Lung (tissue), 12 donors: ENCODE results near the gene WDR82. TPM values are rescaled to one million over a fixed set of nuclear protein-coding genes. Genes with fewer than 3 reads are reported as not detected.

Source experiments
- ATAC-seq: fragments of 200-7000 bp; cut with Tn5 transposase; one replicate; pipeline ENCODE4 v1.9.1; 2020; ENCODE audit warnings: moderate number of reproducible peaks; ENCODE audit not compliant: insufficient read depth, low FRiP score
- DNase-seq, 3 donors: peaks; one replicate each; pipeline ENCODE4 v3.0.0-alpha.2; 2013 to 2017
- H3K27ac ChIP-seq, 2 donors: one replicate each; pipeline ENCODE4 v1.5.1; 2013; ENCODE audit warnings: mild to moderate bottlenecking in 2 of 2, moderate library complexity in 2 of 2, control low read depth in 1 of 2, inconsistent platforms in 1 of 2, low read depth in 1 of 2, low read length in 1 of 2
- H3K27me3 ChIP-seq, 3 donors: one replicate each; pipeline ENCODE4 v1.5.1; 2013; ENCODE audit warnings: low read length in 2 of 3; ENCODE audit not compliant: control insufficient read depth in 3 of 3, insufficient read depth in 3 of 3
- H3K36me3 ChIP-seq, 4 donors: one replicate each; pipeline ENCODE4 v1.5.1; 2013; ENCODE audit warnings: low read length in 4 of 4, mild to moderate bottlenecking in 1 of 4, moderate library complexity in 1 of 4; ENCODE audit not compliant: control insufficient read depth in 4 of 4, insufficient read depth in 4 of 4
- H3K4me1 ChIP-seq, 5 donors: one replicate each; pipeline ENCODE4 v1.5.1; 2013; ENCODE audit warnings: low read length in 5 of 5, mild to moderate bottlenecking in 2 of 5, moderate library complexity in 1 of 5; ENCODE audit not compliant: control insufficient read depth in 5 of 5, insufficient read depth in 5 of 5
- H3K4me3 ChIP-seq: one replicate; pipeline ENCODE4 v1.5.1; 2013; ENCODE audit warnings: mild to moderate bottlenecking, control low read depth, moderate library complexity
- H3K9ac ChIP-seq, 2 donors: one replicate each; pipeline ENCODE4 v1.5.1; 2013; ENCODE audit warnings: low read length in 2 of 2, control low read depth in 1 of 2; ENCODE audit not compliant: insufficient read depth in 1 of 2
- H3K9me3 ChIP-seq, 4 donors: one replicate each; pipeline ENCODE4 v1.5.1; 2013; ENCODE audit warnings: low read length in 3 of 4, mild to moderate bottlenecking in 1 of 4, moderate library complexity in 1 of 4; ENCODE audit not compliant: control insufficient read depth in 4 of 4, insufficient read depth in 3 of 4
- WGBS, 2 donors: extraction: QIAGEN DNeasy Blood & Tissue Kit; methylation state at CpG; one replicate each; pipeline ENCODE4 v1.1.7; 2013; 5-methylcytosine and 5-hydroxymethylcytosine counted together
- polyA plus RNA-seq, 2 donors: library from polyadenylated mRNA; stranded (reverse); fragments of 200-250 nt; gene quantifications; one replicate each; pipeline ENCODE4 v1.2.1, GENCODE V29; 2013
- total RNA-seq, 2 donors: library from RNA; depleted of rRNA in 1 of 2; stranded (reverse); fragments of >200 nt in 1 of 2; gene quantifications; one replicate each; pipeline ENCODE4 v1.2.1, GENCODE V29; 2014 to 2021
- TF ChIP-seq, protein P1 (sequence below): IDR thresholded peaks from 2 replicates; pipeline ENCODE4 v1.5.1; 2012; ENCODE audit warnings: mild to moderate bottlenecking; ENCODE audit errors: control extremely low read depth, extremely low read depth
- donor health status: control.
- donor health status: control.
- donor health status: Bipolar disorder and iron deficiency.
- donor health status: healthy.
- donor health status: DM: yes; HTN: yes; CAD: no.

Gene WDR82
- total and polyA plus RNA-seq, 4 donors = 19.4 to 72.8 (median 51.1) TPM

DNA sequence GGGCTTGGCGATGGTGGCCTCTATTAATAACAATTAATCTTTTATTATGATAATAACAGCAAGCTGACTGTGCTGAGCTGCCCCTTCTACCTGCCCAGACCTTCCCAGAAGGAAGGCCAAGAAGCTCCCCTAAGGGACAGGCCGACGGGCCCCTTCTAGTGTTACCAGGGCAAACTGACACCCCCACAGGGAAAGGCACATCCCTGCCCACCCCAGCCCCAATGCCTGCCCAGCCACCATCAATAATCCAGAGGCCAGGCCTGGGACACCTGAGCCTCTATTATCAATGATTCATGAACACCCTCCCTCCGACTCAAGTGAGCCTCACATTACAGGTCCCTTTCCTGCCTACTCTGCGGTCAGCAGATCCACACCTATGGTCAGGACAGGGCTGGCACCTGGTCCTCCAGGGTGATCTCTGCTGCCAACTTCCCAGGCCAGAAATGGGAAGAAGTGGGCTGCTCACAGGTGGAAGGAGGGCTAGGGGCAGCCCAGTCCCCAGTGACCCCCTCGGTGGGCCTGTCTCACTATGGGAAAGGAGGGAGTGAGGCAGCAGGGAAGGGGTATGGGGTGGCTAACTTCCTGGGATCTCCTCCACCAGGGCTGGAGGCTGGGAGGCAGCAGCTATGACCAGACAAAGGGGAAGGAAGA is 41.3 kb downstream of the WDR82 start:
- ATAC-seq = no peak
- peaks cover 0 to 24% (median 4%) of the 10 kb centered on the region in 4 donors for H3K36me3 ChIP-seq
- no peak for DNase-seq
- no peak overlapping the region for H3K4me3 ChIP-seq
- WGBS, 2 donors = 74 to 78% methylated on average over 6 of the region's 6 CpGs
- no peaks in the 10 kb centered on the region for H3K9me3 ChIP-seq
- peaks cover 6 to 27% (median 17%) of the 10 kb centered on the region in 5 donors for H3K4me1 ChIP-seq
- no peaks in the 10 kb centered on the region for H3K27me3 ChIP-seq
- no peak overlapping the region for H3K9ac ChIP-seq
- H3K27ac ChIP-seq = peak overlapping the region; percentile 78 to 82
- TF ChIP-seq, protein P1, sequence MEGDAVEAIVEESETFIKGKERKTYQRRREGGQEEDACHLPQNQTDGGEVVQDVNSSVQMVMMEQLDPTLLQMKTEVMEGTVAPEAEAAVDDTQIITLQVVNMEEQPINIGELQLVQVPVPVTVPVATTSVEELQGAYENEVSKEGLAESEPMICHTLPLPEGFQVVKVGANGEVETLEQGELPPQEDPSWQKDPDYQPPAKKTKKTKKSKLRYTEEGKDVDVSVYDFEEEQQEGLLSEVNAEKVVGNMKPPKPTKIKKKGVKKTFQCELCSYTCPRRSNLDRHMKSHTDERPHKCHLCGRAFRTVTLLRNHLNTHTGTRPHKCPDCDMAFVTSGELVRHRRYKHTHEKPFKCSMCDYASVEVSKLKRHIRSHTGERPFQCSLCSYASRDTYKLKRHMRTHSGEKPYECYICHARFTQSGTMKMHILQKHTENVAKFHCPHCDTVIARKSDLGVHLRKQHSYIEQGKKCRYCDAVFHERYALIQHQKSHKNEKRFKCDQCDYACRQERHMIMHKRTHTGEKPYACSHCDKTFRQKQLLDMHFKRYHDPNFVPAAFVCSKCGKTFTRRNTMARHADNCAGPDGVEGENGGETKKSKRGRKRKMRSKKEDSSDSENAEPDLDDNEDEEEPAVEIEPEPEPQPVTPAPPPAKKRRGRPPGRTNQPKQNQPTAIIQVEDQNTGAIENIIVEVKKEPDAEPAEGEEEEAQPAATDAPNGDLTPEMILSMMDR = no peak

DNA sequence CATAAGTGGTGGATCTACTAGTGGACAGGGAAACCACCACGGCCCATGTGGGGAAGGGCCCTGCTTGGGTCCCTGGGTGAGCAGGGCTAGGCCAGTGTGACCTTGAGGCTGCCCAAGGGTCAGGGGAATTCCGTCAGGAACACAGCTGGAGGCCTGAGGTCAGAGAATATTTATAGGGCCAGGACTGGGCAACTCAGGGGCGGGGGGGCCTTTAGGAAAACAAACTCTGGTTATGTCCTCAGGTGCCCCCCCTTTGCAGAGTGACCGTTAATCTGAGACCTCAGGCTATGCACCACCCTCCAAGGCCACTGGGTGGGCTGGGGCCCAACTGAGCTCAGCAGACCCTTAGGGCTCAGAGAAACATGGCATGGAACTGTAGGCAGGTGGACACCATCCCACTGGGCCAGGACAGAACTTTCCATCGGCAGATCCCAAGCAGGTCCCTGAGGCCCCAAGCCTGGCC is 42.0 kb downstream of the WDR82 start:
- Histone ChIP-seq H3K36me3 (peaks cover 0 to 31% (median 6%) of the 10 kb centered on the region in 4 donors), H3K27me3 (no peaks in the 10 kb centered on the region), H3K4me1 (peaks cover 6 to 27% (median 17%) of the 10 kb centered on the region in 5 donors), H3K9me3 (no peaks in the 10 kb centered on the region), H3K4me3 (no peak overlapping the region), H3K27ac (peak overlapping the region in 1 of 2 donors; percentile 78), H3K9ac (no peak overlapping the region)
- ATAC-seq (no peak), DNase-seq (no peak)
- TF ChIP-seq, protein P1 = no peak
- 79 to 93% methylated on average over 5 of the region's 5 CpGs for WGBS, 2 donors

DNA sequence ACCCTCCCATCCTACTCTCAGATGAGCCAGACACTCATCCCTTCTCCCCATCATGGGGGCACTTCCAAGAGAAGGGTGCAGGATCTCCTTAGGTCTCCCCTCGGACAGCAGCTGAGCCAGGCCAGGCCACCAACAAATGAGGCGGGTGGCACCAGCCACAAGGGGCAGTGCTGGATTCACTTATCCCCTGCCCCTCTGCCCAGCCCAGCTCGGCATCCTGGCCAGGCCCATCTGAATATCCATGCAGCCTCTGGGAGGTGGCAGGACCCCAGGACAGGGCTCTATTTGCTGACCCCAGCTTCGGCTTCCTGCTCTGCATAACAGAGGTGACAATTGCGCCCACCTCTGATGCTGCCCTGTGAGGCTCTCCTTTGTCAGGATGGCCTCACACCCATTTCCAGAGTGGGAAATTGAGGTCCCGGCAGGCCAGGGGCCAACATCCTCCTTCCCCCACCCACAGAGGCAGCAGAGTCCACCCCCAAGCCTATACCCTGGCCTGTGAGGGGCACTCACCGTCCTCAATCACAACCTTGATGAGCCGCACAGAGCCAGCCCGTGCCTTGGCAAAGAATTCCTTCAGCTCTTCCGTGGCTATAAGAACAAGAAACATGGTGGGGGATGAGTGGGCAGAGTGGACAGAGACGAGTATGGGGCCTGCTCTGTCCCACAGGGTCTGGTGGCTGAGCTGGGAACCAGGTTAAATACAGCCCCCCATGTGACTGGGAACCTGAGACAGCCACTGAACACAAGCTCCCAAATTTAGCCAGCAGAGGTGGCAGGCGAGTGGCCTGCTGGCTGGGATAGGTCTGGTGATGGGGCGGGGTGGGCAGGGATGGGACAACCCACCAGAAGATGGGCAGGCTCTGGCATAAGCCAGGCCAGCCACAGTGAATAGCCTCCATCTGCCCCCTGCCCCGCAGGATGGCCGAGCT is 43.7 kb downstream of the WDR82 start:
- DNase-seq (no peak), ATAC-seq (no peak)
- Histone ChIP-seq H3K9ac (no peak overlapping the region), H3K4me3 (no peak overlapping the region), H3K27ac (peak overlapping the region in 1 of 2 donors; percentile 51), H3K27me3 (no peaks in the 10 kb centered on the region), H3K9me3 (no peaks in the 10 kb centered on the region), H3K36me3 (peaks cover 0 to 47% (median 13%) of the 10 kb centered on the region in 4 donors), H3K4me1 (peaks cover 6 to 20% (median 14%) of the 10 kb centered on the region in 5 donors)
- TF ChIP-seq, protein P1 = no peak
- 89 to 93% methylated on average over 15 of the region's 15 CpGs for WGBS, 2 donors
